Muscle layer of duodenum (tissue), 2 donors: Measurements from ENCODE around the gene SERGEF.

Source experiments
- H3K27ac ChIP-seq: one replicate; pipeline ENCODE4 v1.7.0; 2013; ENCODE audit warnings: mild to moderate bottlenecking, low read length
- H3K27me3 ChIP-seq: one replicate; pipeline ENCODE4 v1.7.0; 2013; ENCODE audit warnings: low read depth, mild to moderate bottlenecking, control low read depth, low read length
- H3K36me3 ChIP-seq, 2 donors: one replicate each; pipeline ENCODE4 v1.7.0; 2013; ENCODE audit warnings: low read length in 2 of 2, control low read depth in 1 of 2, mild to moderate bottlenecking in 1 of 2; ENCODE audit not compliant: insufficient read depth in 2 of 2, control insufficient read depth in 1 of 2
- H3K4me1 ChIP-seq, 2 donors: one replicate each; pipeline ENCODE4 v1.7.0; 2013; ENCODE audit warnings: low read length in 2 of 2, mild to moderate bottlenecking in 2 of 2, control low read depth in 1 of 2, moderate library complexity in 1 of 2; ENCODE audit not compliant: insufficient read depth in 2 of 2, control insufficient read depth in 1 of 2
- H3K4me3 ChIP-seq, 2 donors: one replicate each; pipeline ENCODE4 v1.7.0; 2013; ENCODE audit warnings: low read length in 2 of 2, low read depth in 1 of 2, mild to moderate bottlenecking in 1 of 2
- H3K9me3 ChIP-seq, 2 donors: one replicate each; pipeline ENCODE4 v1.7.0; 2013; ENCODE audit warnings: low read length in 2 of 2, control low read depth in 1 of 2, mild to moderate bottlenecking in 1 of 2; ENCODE audit not compliant: control insufficient read depth in 1 of 2
- donor health status: healthy.

Gene SERGEF

DNA sequence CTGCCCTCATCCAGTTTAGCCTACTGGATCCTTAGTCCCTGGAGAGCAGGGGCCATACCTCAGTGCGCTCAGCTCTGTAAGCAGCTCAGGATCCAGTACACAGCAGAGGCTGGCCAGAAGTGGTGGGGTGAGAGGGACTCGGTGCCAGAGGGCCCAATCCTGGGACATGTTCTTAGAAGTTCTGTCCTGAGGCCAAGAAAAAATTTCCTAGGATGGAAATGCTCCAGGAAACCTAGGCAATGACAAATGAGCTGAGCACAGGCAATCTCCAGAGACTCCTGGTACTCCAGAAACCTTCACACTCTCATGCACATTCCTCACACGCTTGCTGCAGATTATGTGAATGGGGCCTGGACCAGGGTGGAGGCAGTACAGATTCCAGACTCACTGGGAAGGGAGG is 89.6 kb downstream of the SERGEF start:
- Histone ChIP-seq H3K27me3 (no peaks in the 10 kb centered on the region), H3K4me3 (no peak overlapping the region), H3K36me3 (peaks cover 0 to 3% of the 10 kb centered on the region in 2 donors), H3K27ac (no peak overlapping the region), H3K4me1 (peaks cover 0 to 22% of the 10 kb centered on the region in 2 donors), H3K9me3 (no peaks in the 10 kb centered on the region)

DNA sequence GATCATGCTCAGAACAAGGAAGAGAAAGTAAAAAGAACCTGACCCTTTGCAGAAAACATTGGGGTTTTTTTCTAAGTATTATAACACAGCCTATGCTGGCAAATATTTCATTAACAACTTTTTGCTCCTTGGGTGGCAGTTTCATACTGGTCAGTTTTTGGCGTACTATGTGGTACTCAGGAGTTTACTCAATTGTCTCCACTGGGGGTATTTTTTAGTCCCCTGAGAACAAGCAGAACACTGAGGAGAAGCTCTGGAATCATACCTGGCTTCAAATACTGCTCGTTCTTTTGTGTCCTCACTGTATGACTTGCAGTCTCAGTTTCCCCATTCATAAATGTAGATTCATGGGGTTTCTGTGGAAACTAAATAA is 90.4 kb downstream of the SERGEF start:
- Histone ChIP-seq H3K27me3 (no peaks in the 10 kb centered on the region), H3K4me3 (no peak overlapping the region), H3K36me3 (peaks cover 0 to 12% of the 10 kb centered on the region in 2 donors), H3K9me3 (no peaks in the 10 kb centered on the region), H3K4me1 (peaks cover 0 to 22% of the 10 kb centered on the region in 2 donors), H3K27ac (no peak overlapping the region)

DNA sequence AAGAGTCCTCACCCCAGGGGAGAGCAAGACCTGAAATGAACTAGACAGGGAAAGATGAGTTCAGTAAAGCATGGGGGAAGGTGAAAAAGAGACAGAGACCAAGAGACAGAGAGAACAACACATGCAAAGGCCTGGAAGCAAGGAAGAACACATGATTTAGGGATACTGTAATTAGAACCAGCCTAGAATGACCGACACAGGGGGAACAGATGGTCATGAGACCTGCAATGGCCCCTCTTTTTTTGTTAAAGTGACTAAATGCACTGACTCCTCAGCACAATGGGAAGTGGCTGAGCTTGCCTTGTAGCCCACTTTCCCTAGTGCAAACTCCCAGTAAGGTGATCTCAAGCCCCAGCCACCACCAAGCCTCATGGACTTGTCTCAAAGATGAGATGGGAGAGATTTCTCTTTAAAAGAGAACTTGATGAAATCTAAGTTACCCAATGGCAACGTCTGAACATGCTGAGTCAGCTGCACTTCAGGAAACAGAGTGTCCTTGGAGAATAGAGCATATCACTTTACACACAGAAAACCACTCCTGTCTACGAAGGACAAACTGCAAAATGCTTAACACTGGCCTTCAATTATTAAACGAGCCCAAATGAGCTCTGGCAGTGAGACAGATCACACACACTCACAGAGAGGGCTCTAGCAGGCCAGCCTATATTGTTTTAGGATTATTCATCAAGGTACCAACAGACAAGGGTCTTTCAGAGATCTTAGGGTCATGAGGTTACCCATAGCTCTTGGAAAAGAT is 91.0 kb downstream of the SERGEF start:
- H3K4me1 ChIP-seq = peaks cover 0 to 22% of the 10 kb centered on the region in 2 donors
- no peaks in the 10 kb centered on the region for H3K27me3 ChIP-seq
- no peaks in the 10 kb centered on the region for H3K9me3 ChIP-seq
- no peak overlapping the region for H3K4me3 ChIP-seq
- no peak overlapping the region for H3K27ac ChIP-seq
- H3K36me3 ChIP-seq = peaks cover 0 to 12% of the 10 kb centered on the region in 2 donors

DNA sequence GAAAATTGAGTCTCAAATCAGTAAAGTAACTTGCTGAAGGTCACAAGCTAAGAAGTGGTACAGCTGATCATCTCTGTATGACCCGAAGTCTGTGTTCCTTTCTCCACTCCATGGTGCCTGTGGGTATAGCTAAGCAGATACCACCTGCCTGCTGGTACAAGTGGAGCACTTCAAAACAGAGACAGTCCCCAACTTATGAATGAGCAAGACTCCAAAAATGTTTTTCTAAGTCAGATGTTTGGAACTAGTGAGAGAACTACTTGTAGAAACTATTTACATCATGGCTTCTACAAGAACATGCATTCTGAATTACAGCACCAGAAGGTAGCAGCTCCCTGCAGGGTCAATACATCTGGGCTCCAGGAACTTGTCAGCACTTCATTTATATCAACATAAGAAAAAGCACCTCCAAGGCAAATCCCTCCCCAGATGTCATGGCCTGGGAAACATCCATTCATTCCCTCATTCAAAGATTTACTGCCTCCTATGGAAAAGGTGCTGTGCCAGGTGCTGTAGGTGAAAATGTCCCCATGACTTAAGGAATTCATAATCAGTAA is 94.7 kb downstream of the SERGEF start:
- H3K4me1 ChIP-seq = peaks cover 0 to 15% of the 10 kb centered on the region in 2 donors
- no peak overlapping the region for H3K27ac ChIP-seq
- H3K36me3 ChIP-seq = peaks cover 0 to 12% of the 10 kb centered on the region in 2 donors
- no peaks in the 10 kb centered on the region for H3K9me3 ChIP-seq
- H3K27me3 ChIP-seq = no peaks in the 10 kb centered on the region
- H3K4me3 ChIP-seq = no peak overlapping the region

DNA sequence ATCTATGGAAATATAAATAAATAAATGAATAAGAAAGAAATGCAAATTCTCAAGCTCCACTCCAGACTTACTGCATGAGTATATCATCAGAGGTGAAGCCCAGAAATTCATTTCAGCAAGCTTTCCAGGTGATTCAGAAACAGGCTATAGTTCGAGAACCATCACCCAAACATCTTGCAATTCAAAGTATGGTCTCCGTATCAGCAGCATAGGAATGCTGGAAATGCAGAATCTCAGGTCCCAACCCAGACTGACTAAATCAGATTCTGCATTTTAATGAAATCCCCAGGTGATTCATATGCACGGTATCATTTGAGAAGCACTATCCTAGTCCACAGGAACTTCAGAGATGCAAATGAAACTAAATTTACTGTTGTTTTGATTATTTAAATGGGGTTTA is 95.3 kb downstream of the SERGEF start:
- Histone ChIP-seq H3K27ac (no peak overlapping the region), H3K4me1 (peaks cover 0 to 9% of the 10 kb centered on the region in 2 donors), H3K4me3 (no peak overlapping the region), H3K9me3 (no peaks in the 10 kb centered on the region), H3K36me3 (peaks cover 0 to 12% of the 10 kb centered on the region in 2 donors), H3K27me3 (no peaks in the 10 kb centered on the region)

DNA sequence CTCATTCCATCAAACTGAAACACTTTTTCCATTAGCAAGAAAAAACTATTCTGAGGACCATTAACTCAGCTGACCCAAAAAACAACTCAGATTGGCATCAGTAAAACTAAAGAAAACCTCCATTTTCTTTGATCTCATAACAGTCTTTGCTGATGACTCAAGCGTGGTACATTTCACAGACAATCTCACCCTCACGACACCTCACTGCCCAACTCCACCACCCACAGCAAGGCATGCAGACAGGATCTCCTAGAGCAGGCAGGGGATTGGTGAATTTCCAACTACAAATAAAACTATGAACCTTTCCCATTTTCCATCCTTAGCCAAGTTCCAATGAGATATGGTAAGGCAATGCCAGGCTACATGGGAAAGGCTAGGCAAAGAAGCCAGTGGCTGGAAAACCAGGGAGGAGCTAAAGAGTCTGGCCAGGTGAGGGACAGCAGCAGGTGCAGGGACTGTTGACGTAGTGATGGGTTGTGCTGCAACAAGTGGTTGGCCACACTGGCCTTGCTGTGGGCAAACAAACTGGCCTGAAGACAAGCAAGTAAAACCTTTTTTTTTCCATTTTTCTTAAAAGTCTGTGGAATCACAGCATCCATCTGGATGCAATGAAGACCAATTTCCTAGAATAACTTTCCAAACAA is 97.2 kb downstream of the SERGEF start:
- no peaks in the 10 kb centered on the region for H3K4me1 ChIP-seq
- H3K9me3 ChIP-seq = no peaks in the 10 kb centered on the region
- no peaks in the 10 kb centered on the region for H3K27me3 ChIP-seq
- H3K36me3 ChIP-seq = peaks cover 0 to 12% of the 10 kb centered on the region in 2 donors
- no peak overlapping the region for H3K4me3 ChIP-seq
- no peak overlapping the region for H3K27ac ChIP-seq

DNA sequence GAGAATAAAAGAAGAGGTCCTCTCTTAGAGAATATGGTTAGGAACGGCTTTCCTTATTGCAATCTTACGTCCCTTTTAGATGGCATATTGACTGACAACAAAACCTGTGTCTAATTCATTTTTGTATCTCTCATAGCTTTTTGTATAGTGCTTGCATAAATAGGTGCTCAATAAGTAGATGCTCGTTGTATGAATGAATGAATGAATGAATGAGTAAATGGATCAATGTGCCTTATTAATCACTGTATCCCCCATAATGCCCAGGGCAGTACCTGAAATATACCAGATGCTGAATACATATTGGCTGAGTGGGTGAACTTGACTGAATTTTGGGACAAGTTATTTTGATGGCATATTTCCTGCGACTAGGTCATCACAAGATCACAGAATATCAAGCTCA is 97.9 kb downstream of the SERGEF start:
- H3K27me3 ChIP-seq = no peaks in the 10 kb centered on the region
- H3K27ac ChIP-seq = no peak overlapping the region
- no peaks in the 10 kb centered on the region for H3K4me1 ChIP-seq
- H3K4me3 ChIP-seq = no peak overlapping the region
- peaks cover under 1 to 12% of the 10 kb centered on the region in 2 donors for H3K36me3 ChIP-seq
- H3K9me3 ChIP-seq = no peaks in the 10 kb centered on the region

DNA sequence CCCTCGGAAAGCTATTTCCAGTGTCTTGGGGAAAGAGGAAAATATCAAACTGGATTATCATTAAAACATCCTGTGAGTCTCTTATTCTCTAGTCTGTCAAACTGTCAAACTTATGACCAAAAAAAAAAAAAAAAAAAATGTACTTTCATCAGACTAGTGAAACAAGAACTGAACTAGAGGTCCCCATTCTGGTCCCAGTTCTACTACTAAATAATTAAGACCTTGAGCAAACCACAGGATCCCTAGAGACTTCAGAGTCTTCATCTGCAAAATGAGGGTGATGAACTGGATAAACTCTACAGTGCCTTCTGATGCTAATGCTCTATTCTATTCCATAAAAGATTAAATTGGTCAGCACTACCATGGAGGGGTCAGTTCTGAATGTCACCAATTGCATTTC is 105.8 kb downstream of the SERGEF start:
- H3K36me3 ChIP-seq = peaks cover 0 to 5% of the 10 kb centered on the region in 2 donors
- H3K9me3 ChIP-seq = no peaks in the 10 kb centered on the region
- no peak overlapping the region for H3K27ac ChIP-seq
- no peaks in the 10 kb centered on the region for H3K4me1 ChIP-seq
- H3K4me3 ChIP-seq = no peak overlapping the region
- no peaks in the 10 kb centered on the region for H3K27me3 ChIP-seq

DNA sequence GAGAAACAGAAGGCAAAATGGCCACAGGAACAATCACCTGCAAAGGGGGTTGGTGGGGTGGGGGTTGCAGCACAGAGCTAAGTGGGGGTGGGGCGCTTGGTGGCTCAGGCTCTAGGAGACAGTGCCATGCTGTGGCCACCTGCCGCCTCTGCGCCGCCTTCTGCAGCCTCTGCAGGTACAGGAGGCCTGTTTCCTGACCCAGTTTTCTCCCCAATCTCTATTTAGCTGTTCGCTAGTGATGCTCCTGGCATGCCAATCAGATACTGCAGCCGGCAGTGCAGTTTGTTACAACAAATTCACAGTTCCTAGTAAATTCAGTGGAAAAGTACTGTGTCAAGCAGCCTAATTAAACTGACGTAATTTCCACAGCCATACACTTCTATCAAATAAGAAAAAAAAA is 106.4 kb downstream of the SERGEF start:
- Histone ChIP-seq H3K4me1 (no peaks in the 10 kb centered on the region), H3K36me3 (peaks cover 0 to 5% of the 10 kb centered on the region in 2 donors), H3K27ac (no peak overlapping the region), H3K9me3 (no peaks in the 10 kb centered on the region), H3K27me3 (no peaks in the 10 kb centered on the region), H3K4me3 (no peak overlapping the region)

DNA sequence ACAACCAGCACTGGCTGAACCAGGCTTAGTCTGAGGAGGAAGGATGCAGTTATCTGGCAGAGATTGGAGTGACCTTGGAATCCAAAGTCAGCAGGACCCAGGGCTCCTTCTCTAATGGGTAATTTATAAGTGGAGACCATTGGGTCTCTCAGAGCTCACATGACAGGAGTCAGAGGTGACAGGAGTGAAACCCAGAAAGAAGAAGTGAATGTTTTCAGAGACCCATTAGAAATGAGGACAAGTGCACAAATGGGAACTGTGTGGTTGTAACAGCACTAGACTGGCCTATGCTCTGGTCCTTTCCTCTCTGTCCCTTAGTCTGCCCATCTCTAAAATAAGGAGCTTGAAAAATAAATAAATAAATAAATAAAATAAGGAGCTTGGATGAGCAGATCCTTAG is 107.4 kb downstream of the SERGEF start:
- H3K27ac ChIP-seq = no peak overlapping the region
- no peaks in the 10 kb centered on the region for H3K27me3 ChIP-seq

DNA sequence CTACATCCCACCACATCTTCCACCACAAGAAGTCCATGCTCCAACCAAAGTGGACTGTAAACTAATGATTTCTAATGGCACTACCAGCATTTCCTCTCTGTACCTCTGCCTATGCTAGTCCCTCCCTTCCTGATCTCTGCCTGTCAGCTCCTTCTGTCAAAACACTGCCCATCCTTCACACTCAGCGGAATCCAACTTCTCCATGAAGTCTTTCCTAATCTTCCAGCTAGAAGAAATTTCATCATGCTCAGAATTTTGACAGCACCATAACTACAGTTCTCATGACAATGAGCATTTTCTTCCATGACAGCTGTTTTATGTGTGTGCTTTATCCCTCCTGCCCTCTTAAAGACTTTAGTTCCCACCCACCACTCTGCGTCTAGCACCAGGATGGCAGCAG is 111.4 kb downstream of the SERGEF start:
- no peaks in the 10 kb centered on the region for H3K9me3 ChIP-seq
- H3K36me3 ChIP-seq = no peaks in the 10 kb centered on the region
- no peak overlapping the region for H3K4me3 ChIP-seq
- H3K27me3 ChIP-seq = no peaks in the 10 kb centered on the region
- no peaks in the 10 kb centered on the region for H3K4me1 ChIP-seq
- no peak overlapping the region for H3K27ac ChIP-seq

More for the DNA sequence above, 107.4 kb downstream of the SERGEF start:
- no peak overlapping the region for H3K4me3 ChIP-seq
- H3K9me3 ChIP-seq = no peaks in the 10 kb centered on the region
- H3K4me1 ChIP-seq = no peaks in the 10 kb centered on the region
- peaks cover 0 to 5% of the 10 kb centered on the region in 2 donors for H3K36me3 ChIP-seq
